Peyer's patch (tissue), 4 donors: ENCODE measurements around the gene EEF2KMT. TPM values are rescaled to one million over a fixed set of nuclear protein-coding genes. Genes with fewer than 3 reads are reported as not detected.

Experiments
- DNase-seq, 3 donors: peaks; one replicate each; pipeline ENCODE4 v3.0.0-alpha.2; 2017 to 2019
- H3K27ac ChIP-seq, 4 donors: fragments of 200-600 bp; sonication (generic); one replicate each; pipeline ENCODE4 v1.5.1; 2016 to 2019
- H3K27me3 ChIP-seq, 2 donors: fragments of 200-600 bp; sonication (generic); one replicate each; pipeline ENCODE4 v1.5.1; 2019
- H3K36me3 ChIP-seq, 3 donors: fragments of 200-600 bp; sonication (generic); one replicate each; pipeline ENCODE4 v1.5.1; 2016 to 2019
- H3K4me1 ChIP-seq, 4 donors: fragments of 200-600 bp; sonication (generic); one replicate each; pipeline ENCODE4 v1.5.1; 2016 to 2019
- H3K4me3 ChIP-seq, 4 donors: fragments of 200-600 bp; sonication (generic); 1 replicate in 3 of 4; 2 replicates in 1 of 4; pipeline ENCODE4 v1.5.1; 2016 to 2019; ENCODE audit warnings: mild to moderate bottlenecking in 1 of 4
- H3K9me3 ChIP-seq, 4 donors: fragments of 200-600 bp; sonication (generic); one replicate each; pipeline ENCODE4 v1.5.1; 2016 to 2019; ENCODE audit warnings: mild to moderate bottlenecking in 1 of 4
- POLR2A ChIP-seq, 2 donors: fragments of 450-650 bp; IDR thresholded peaks; one replicate each; pipeline ENCODE4 v1.5.1; 2017; ENCODE audit warnings: antibody characterized with exemption in 2 of 2, mild to moderate bottlenecking in 2 of 2, moderate library complexity in 2 of 2
- total RNA-seq, 4 donors: library from RNA; depleted of rRNA; stranded (reverse); fragments of >200 nt; gene quantifications; one replicate each; pipeline ENCODE4 v1.1.0, GENCODE V29; 2016
- TF ChIP-seq, protein P1 (sequence below), 6 experiments: fragments of 450-650 bp in 4 of 6; fragments of 200-600 bp in 2 of 6; sonication (generic) in 1 of 6; IDR thresholded peaks; one replicate each; pipeline ENCODE4 v1.5.1; 2017 to 2019; ENCODE audit warnings: antibody characterized with exemption in 6 of 6, mild to moderate bottlenecking in 3 of 6, moderate library complexity in 1 of 6

The EEF2KMT gene
- total RNA-seq, 4 donors from 2014 or later = 7.4 to 12.3 (median 9.0) TPM

DNA sequence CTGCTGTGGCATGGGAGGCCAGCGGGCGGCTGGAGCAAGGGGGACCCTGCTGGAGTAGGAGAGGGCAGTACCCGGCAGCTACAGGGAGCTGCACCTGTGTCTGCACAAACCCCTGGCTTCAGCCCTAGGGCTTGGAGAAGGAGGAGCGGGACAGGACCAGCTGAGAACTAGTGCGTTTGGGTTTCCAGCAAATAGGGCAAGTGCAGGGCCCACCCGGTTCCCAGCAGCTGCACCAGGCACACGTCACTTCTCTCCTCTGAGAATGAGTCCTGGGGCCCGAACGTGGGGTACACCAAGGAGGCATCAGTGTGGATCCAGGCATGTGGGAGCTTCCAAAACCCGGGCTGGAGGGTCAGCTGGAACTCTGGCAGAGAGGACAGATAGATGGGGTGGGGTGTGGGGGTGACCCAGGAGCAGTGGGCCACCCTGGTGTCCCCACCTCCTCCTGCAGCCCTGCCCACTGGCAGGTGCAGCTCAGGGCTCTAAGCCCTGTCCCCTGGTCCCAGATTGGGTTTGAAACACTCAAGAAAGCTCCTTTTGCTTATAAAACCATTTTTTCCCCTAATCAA lies 37.4 kb downstream of the EEF2KMT start:
- DNase-seq = peak in 1 of 3 donors; percentile 27
- no peak overlapping the region for H3K27ac ChIP-seq
- H3K36me3 ChIP-seq = no peaks in the 10 kb centered on the region
- no peak overlapping the region for H3K4me3 ChIP-seq
- H3K4me1 ChIP-seq = peaks cover 0 to 5% (median 0%) of the 10 kb centered on the region in 4 donors
- no peaks in the 10 kb centered on the region for H3K27me3 ChIP-seq
- no peaks in the 10 kb centered on the region for H3K9me3 ChIP-seq
- no peak for TF ChIP-seq POLR2A (IDR thresholded peaks at IDR 0.05)
- TF ChIP-seq, protein P1, sequence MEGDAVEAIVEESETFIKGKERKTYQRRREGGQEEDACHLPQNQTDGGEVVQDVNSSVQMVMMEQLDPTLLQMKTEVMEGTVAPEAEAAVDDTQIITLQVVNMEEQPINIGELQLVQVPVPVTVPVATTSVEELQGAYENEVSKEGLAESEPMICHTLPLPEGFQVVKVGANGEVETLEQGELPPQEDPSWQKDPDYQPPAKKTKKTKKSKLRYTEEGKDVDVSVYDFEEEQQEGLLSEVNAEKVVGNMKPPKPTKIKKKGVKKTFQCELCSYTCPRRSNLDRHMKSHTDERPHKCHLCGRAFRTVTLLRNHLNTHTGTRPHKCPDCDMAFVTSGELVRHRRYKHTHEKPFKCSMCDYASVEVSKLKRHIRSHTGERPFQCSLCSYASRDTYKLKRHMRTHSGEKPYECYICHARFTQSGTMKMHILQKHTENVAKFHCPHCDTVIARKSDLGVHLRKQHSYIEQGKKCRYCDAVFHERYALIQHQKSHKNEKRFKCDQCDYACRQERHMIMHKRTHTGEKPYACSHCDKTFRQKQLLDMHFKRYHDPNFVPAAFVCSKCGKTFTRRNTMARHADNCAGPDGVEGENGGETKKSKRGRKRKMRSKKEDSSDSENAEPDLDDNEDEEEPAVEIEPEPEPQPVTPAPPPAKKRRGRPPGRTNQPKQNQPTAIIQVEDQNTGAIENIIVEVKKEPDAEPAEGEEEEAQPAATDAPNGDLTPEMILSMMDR (IDR thresholded peaks at IDR 0.05) = no peak

DNA sequence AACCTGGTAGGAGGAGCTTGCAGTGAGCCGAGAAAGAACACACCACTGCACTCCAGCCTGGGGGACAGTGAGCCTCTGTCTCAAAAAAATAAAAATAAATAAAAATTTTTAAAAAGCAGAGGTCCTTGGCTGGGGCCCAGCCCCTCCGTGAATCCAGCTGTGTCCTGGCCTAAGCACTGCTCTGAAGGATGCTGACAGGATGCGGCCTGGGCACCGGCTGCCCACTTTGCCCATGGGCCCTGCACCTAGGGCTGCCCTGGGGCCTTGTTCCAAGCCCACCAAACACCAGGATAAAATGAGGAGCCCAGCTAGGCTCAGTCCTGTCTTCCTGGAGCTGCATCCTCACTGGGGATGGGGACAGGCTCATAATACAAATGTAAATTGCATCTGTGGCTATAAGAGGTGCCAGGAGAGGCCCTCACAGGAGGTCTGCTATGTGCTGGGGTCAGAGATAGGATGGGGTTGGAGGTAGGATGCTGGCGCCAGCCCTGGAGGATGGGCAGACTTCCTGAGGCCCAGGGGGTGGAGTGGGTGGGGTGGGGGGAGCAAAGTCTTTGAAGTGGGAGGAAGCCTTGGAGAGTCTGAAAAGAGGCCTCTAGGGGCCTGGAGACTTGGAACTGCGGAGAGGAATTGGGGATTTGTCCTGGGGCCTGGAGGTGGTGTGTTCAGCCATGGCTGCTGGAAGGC lies 38.1 kb downstream of the EEF2KMT start:
- no peak for DNase-seq
- Histone ChIP-seq H3K27me3 (no peaks in the 10 kb centered on the region), H3K4me1 (no peaks in the 10 kb centered on the region), H3K36me3 (no peaks in the 10 kb centered on the region), H3K9me3 (no peaks in the 10 kb centered on the region), H3K27ac (no peak overlapping the region), H3K4me3 (no peak overlapping the region)
- no peak for TF ChIP-seq POLR2A (IDR thresholded peaks at IDR 0.05)
- TF ChIP-seq, protein P1 (IDR thresholded peaks at IDR 0.05) = no peak

DNA sequence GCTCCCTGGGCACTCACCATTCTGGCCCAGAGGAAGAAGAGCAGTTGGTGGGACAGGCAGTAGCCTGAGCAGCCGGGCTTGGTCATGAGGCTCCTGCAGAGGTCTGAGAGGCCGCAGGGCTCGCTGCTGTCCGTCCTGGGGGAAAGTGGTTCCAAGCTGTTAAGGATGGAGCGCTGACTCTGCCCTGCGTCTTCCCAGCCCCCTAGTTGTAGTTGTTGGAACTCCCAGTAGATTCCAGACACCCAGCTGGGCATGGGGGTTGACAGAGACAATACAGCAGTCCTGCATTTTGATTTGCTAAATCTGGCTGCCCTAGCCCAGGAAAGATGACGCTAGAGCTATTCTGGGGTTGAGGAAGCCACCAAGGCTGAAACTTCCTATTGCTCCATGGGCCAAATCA lies 39.1 kb downstream of the EEF2KMT start:
- no peak for TF ChIP-seq POLR2A (IDR thresholded peaks at IDR 0.05)
- TF ChIP-seq, protein P1 (IDR thresholded peaks at IDR 0.05) = no peak
- Histone ChIP-seq H3K9me3 (no peaks in the 10 kb centered on the region), H3K27ac (no peak overlapping the region), H3K4me3 (no peak overlapping the region), H3K36me3 (no peaks in the 10 kb centered on the region), H3K4me1 (no peaks in the 10 kb centered on the region), H3K27me3 (no peaks in the 10 kb centered on the region)
- peak in 1 of 3 donors; percentile 13 for DNase-seq

DNA sequence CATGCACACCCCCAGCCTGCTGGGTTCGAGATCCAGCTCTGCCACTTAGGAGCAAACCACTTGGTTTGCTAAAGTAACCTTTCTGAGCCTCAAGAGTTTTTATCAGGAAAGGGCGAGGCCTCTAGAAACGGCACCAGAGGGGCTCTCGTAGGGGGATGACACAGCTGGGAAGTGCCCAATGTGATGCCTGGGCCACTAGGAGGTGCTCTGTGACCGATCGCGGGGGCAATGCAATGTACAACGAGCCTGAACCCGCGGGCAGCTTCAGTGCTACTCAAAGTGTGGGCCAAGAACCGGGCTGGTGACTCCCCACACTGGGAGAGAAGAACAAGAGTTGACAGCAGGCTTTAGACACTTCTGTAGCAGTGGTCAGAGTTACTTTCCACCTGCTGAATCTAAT lies 41.2 kb downstream of the EEF2KMT start:
- Histone ChIP-seq H3K9me3 (no peaks in the 10 kb centered on the region), H3K27ac (no peak overlapping the region), H3K4me1 (no peaks in the 10 kb centered on the region), H3K36me3 (no peaks in the 10 kb centered on the region), H3K4me3 (no peak overlapping the region), H3K27me3 (no peaks in the 10 kb centered on the region)
- TF ChIP-seq, protein P1 (IDR thresholded peaks at IDR 0.05) = peak in 4 of 6 experiments; percentile 29 to 43 (median 41)
- TF ChIP-seq POLR2A (IDR thresholded peaks at IDR 0.05) = no peak
- peak in 2 of 3 donors; percentile 22 to 54 for DNase-seq

DNA sequence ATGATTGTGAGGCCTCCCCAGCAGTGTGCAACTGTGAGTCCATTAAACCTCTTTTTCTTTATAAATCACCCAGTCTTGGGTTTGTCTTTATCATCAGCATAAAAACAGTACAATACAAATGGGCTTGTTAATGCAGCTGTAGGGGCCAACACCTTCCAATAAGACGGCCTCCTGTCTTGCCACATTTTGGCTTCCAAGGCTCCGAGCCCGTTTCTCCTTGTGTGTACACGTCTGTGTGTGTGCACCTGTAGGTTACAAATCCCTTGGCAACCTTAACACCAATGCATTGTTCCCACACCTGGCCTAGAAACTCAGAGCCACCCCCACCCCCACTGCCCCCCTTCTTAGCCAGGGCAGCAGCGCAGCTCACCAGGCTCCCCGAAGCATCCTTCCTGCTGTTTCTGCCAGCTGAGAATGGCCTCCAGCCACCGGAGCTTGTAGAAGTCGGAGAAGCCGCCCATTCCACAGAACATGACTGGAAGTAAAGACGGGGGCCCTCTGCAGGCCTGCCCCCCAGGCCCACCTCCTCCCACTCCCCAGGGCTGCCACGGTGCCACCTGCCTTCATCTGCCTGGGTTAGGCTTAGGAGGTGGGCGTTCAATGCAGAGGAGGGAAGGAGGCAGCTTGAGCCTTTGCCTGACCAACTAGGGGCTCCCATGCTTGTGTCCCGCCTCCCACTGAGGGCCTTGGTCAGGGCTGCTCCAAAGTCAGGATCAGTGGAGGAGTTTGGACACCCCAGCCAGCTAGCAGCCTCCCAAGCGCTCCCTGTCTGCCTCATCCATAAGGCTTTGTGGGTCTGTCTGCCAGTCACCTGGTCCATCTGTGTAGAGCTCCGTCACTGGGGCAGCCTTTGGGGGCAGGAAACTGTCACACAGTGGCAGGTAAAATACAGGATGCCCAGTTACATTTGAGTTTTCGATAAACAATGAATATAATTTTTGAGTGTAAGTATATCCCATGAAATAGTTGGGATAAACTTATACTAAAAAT lies 42.4 kb downstream of the EEF2KMT start:
- Histone ChIP-seq H3K4me3 (no peak overlapping the region), H3K27ac (no peak overlapping the region), H3K27me3 (no peaks in the 10 kb centered on the region), H3K9me3 (no peaks in the 10 kb centered on the region), H3K4me1 (no peaks in the 10 kb centered on the region), H3K36me3 (no peaks in the 10 kb centered on the region)
- TF ChIP-seq, protein P1 (IDR thresholded peaks at IDR 0.05) = no peak
- no peak for TF ChIP-seq POLR2A (IDR thresholded peaks at IDR 0.05)
- peak in 1 of 3 donors; percentile 35 for DNase-seq
